Liver (tissue), 9 donors: ENCODE data around the gene NAA50. TPM values are rescaled to one million over a fixed set of nuclear protein-coding genes. Genes with fewer than 3 reads are reported as not detected.

Experiments
- DNase-seq: peaks from one replicate; pipeline ENCODE4 v3.0.0-alpha.2; 2017; ENCODE audit warnings: low spot score
- H3K27ac ChIP-seq, 2 donors: one replicate each; pipeline ENCODE4 v1.7.0; 2013; ENCODE audit warnings: inconsistent platforms in 2 of 2, low read length in 2 of 2, control low read depth in 1 of 2, low read depth in 1 of 2, mild to moderate bottlenecking in 1 of 2
- H3K27me3 ChIP-seq, 4 donors: one replicate each; pipeline versions ENCODE4 v1.6.1 to v1.7.0; 2013; ENCODE audit warnings: low read length in 3 of 4, inconsistent platforms in 1 of 4, mild to moderate bottlenecking in 1 of 4, moderate library complexity in 1 of 4; ENCODE audit not compliant: control insufficient read depth in 4 of 4, insufficient read depth in 4 of 4
- H3K36me3 ChIP-seq, 4 donors: one replicate each; pipeline versions ENCODE4 v1.6.1 to v1.7.0; 2013; ENCODE audit warnings: low read length in 3 of 4, mild to moderate bottlenecking in 3 of 4, low read depth in 1 of 4, moderate library complexity in 1 of 4; ENCODE audit not compliant: control insufficient read depth in 4 of 4, insufficient read depth in 3 of 4
- H3K4me1 ChIP-seq, 4 donors: one replicate each; pipeline versions ENCODE4 v1.6.1 to v1.7.0; 2013; ENCODE audit warnings: low read length in 3 of 4, mild to moderate bottlenecking in 3 of 4, moderate library complexity in 1 of 4; ENCODE audit not compliant: control insufficient read depth in 4 of 4, insufficient read depth in 4 of 4
- H3K4me3 ChIP-seq, 3 donors: one replicate each; pipeline versions ENCODE4 v1.6.1 to v1.7.0; 2013; ENCODE audit warnings: low read length in 3 of 3, control low read depth in 1 of 3, low read depth in 1 of 3, mild to moderate bottlenecking in 1 of 3
- H3K9ac ChIP-seq, 2 donors: one replicate each; pipeline ENCODE4 v1.7.0; 2013; ENCODE audit warnings: low read length in 2 of 2, mild to moderate bottlenecking in 2 of 2, moderate library complexity in 2 of 2, control low read depth in 1 of 2, low read depth in 1 of 2
- H3K9me3 ChIP-seq, 4 donors: one replicate each; pipeline versions ENCODE4 v1.6.1 to v1.7.0; 2013; ENCODE audit warnings: low read length in 3 of 4; ENCODE audit not compliant: control insufficient read depth in 4 of 4
- CTCF ChIP-seq: fragments of 150-350 bp; IDR thresholded peaks from 2 replicates; pipeline ENCODE4 v1.5.1; 2017; ENCODE audit warnings: improper control_type of control experiment, low read depth, low read length; ENCODE audit not compliant: missing input control
- EGR1 ChIP-seq, 2 donors: IDR thresholded peaks; 2 replicates each; pipeline ENCODE4 v1.6.1; 2016 to 2018; ENCODE audit warnings: antibody characterized with exemption in 2 of 2, low read depth in 2 of 2
- FOXA1 ChIP-seq: IDR thresholded peaks from 2 replicates; pipeline ENCODE4 v1.6.1; 2016; ENCODE audit warnings: antibody characterized with exemption
- FOXA2 ChIP-seq: IDR thresholded peaks from 2 replicates; pipeline ENCODE4 v1.6.1; 2016; ENCODE audit warnings: antibody characterized with exemption
- HNF4A ChIP-seq, 2 donors: conservative IDR thresholded peaks; 2 replicates each; pipeline ENCODE4 v1.6.1; 2016; ENCODE audit warnings: antibody characterized with exemption in 2 of 2, mild to moderate bottlenecking in 2 of 2
- HNF4G ChIP-seq: IDR thresholded peaks from 2 replicates; pipeline ENCODE4 v1.6.1; 2016; ENCODE audit warnings: antibody characterized with exemption
- JUND ChIP-seq, 2 donors: IDR thresholded peaks; 2 replicates each; pipeline ENCODE4 v1.6.1; 2016; ENCODE audit warnings: antibody characterized with exemption in 2 of 2
- MAX ChIP-seq: IDR thresholded peaks from 2 replicates; pipeline ENCODE4 v1.6.1; 2016; ENCODE audit warnings: antibody characterized with exemption
- NR2F2 ChIP-seq: IDR thresholded peaks from 2 replicates; pipeline ENCODE4 v1.6.1; 2016; ENCODE audit warnings: antibody characterized with exemption
- RAD21 ChIP-seq, 2 donors: IDR thresholded peaks; 2 replicates each; pipeline ENCODE4 v1.6.1; 2016; ENCODE audit warnings: antibody characterized with exemption in 2 of 2, mild to moderate bottlenecking in 2 of 2
- REST ChIP-seq: IDR thresholded peaks from 2 replicates; pipeline ENCODE4 v1.6.1; 2016; ENCODE audit warnings: antibody characterized with exemption, mild to moderate bottlenecking
- SP1 ChIP-seq: IDR thresholded peaks from 2 replicates; pipeline ENCODE4 v1.6.1; 2018; ENCODE audit warnings: antibody characterized with exemption, mild to moderate bottlenecking
- TAF1 ChIP-seq: conservative IDR thresholded peaks from 2 replicates; pipeline ENCODE4 v1.6.1; 2016; ENCODE audit warnings: antibody characterized with exemption, mild to moderate bottlenecking
- WGBS: extraction: QIAGEN DNeasy Blood & Tissue Kit; methylation state at CpG from one replicate; pipeline ENCODE4 v1.1.7; 2013; 5-methylcytosine and 5-hydroxymethylcytosine counted together
- polyA plus RNA-seq, 2 donors: library from polyadenylated mRNA; stranded (reverse) in 1 of 2; unstranded in 1 of 2; fragments of 200-250 nt in 1 of 2; fragments of >200 nt in 1 of 2; fragmentation: Nextera tagmentation in 1 of 2; extraction: Ambion mirVana in 1 of 2; gene quantifications; one replicate each; pipeline versions ENCODE4 v1.2.1 to v1.2.3, GENCODE V29; 2013 to 2015
- total RNA-seq, 2 donors: library from RNA; depleted of rRNA; stranded (reverse); fragments of >200 nt; gene quantifications; one replicate each; pipeline ENCODE4 v1.2.3, GENCODE V29; 2014
- TF ChIP-seq, protein P1 (sequence below): IDR thresholded peaks from 2 replicates; pipeline ENCODE4 v1.6.1; 2016; ENCODE audit warnings: antibody characterized with exemption
- donor health status: healthy.
- donor health status: healthy.
- donor health status: healthy.
- donor health status: healthy.
- donor health status: healthy.

The NAA50 gene
- total and polyA plus RNA-seq, 4 donors: 37.3 to 162 (median 73.9) TPM

DNA sequence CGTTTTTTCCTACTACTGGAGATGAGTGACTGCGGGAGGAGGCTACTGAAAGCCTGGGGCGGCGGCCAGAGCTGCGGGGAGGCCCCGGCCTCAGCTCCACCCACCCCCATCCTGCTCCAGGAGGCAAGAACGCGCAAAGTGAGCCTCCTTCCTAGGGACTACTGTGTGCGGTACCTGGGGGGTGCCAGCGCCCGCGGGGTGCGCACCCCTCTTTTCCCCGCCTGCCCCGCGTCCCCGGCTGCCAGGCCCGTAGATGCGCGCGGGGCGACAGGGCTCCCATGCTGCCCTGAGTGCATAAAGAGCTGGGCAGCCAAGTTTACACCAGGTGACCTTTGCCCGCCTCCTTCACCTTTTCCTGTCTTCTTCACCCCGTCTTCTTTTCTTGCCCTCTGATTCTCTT lies 47.1 kb downstream of the NAA50 start:
- Histone ChIP-seq H3K27me3 (no peaks in the 10 kb centered on the region), H3K9ac (no peak overlapping the region), H3K9me3 (no peaks in the 10 kb centered on the region), H3K27ac (no peak overlapping the region), H3K36me3 (no peaks in the 10 kb centered on the region), H3K4me3 (peak overlapping the region in 2 of 3 donors; percentile 42 to 44), H3K4me1 (peaks cover 2 to 27% (median 24%) of the 10 kb centered on the region in 4 donors)
- DNase-seq: no peak
- WGBS: 23% methylated on average over 24 of the region's 24 CpGs
- no peak for TF ChIP-seq HNF4G
- TF ChIP-seq HNF4A (conservative IDR thresholded peaks at IDR 0.05): no peak
- TF ChIP-seq RAD21 (IDR thresholded peaks at IDR 0.05): no peak
- TF ChIP-seq NR2F2: no peak
- TF ChIP-seq CTCF: no peak
- no peak for TF ChIP-seq JUND (IDR thresholded peaks at IDR 0.05)
- TF ChIP-seq EGR1 (IDR thresholded peaks at IDR 0.05; ENCODE audit: low read depth in 2 of 2): no peak
- TF ChIP-seq, protein P1, sequence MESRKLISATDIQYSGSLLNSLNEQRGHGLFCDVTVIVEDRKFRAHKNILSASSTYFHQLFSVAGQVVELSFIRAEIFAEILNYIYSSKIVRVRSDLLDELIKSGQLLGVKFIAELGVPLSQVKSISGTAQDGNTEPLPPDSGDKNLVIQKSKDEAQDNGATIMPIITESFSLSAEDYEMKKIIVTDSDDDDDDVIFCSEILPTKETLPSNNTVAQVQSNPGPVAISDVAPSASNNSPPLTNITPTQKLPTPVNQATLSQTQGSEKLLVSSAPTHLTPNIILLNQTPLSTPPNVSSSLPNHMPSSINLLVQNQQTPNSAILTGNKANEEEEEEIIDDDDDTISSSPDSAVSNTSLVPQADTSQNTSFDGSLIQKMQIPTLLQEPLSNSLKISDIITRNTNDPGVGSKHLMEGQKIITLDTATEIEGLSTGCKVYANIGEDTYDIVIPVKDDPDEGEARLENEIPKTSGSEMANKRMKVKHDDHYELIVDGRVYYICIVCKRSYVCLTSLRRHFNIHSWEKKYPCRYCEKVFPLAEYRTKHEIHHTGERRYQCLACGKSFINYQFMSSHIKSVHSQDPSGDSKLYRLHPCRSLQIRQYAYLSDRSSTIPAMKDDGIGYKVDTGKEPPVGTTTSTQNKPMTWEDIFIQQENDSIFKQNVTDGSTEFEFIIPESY: no peak
- no peak for TF ChIP-seq FOXA1
- no peak for TF ChIP-seq MAX
- no peak for TF ChIP-seq REST
- no peak for TF ChIP-seq FOXA2
- TF ChIP-seq TAF1: no peak
- TF ChIP-seq SP1: no peak

DNA sequence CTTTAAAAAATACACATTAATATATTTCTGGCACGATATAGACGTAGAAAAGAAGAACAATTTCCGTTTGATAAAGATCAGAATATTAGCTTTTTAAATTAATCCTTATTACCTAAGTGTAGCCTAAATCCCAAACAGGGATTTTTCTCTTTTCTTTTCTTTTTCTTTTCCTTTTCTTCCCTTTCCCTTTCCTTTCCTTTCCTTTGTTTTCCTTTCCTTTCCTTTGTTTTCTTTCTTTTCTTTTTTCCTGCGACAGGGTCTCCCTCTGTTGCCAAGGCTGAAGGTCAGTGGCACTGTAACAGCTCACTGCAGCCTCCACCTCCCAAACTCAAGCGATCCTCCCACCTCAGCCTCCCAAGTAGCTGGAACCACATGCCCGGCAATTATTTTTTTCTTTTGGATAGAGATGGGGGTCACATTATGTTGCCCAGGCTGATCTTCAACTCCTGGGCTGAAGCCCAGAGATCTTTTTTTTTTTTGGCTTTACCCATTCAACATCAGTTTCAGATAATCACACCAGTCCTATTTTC lies 47.8 kb downstream of the NAA50 start:
- Histone ChIP-seq H3K27me3 (no peaks in the 10 kb centered on the region), H3K9ac (peak overlapping the region in 1 of 2 donors; percentile 99), H3K4me3 (no peak overlapping the region), H3K36me3 (no peaks in the 10 kb centered on the region), H3K4me1 (peaks cover 2 to 30% (median 26%) of the 10 kb centered on the region in 4 donors), H3K9me3 (no peaks in the 10 kb centered on the region), H3K27ac (peak overlapping the region in 1 of 2 donors; percentile 90)
- no peak for DNase-seq
- TF ChIP-seq REST: no peak
- WGBS: 61% methylated on average over 6 of the region's 6 CpGs
